Measurements from ENCODE around the gene PCDHGA1. TPM values are rescaled to one million over a fixed set of nuclear protein-coding genes. Genes with fewer than 3 reads are reported as not detected.

PCDHGA1 gene
- total and polyA plus RNA-seq, 9 of the 15 experiments (the other 6 are each of a cell fraction or from before 2014, with no cell fraction given) = 0.05 to 0.26 (median 0.18) TPM; not detected in 2

- TF ChIP-seq ZNF609 (CRISPR knock-in tag; IDR thresholded peaks at IDR 0.05; ENCODE audit: borderline replicate concordance) (no peak), HES1 (IDR thresholded peaks at IDR 0.05; ENCODE audit: low read depth) (no peak), SMAD4 (CRISPR knock-in tag; conservative IDR thresholded peaks at IDR 0.05) (no peak), AFF1 (IDR thresholded peaks at IDR 0.05; ENCODE audit: low read depth in 1 of 2, partially characterized antibody in 2 of 2) (no peak), ID3 (CRISPR knock-in tag; IDR thresholded peaks at IDR 0.05) (no peak), ID3 (tag; IDR thresholded peaks at IDR 0.05) (no peak)
Measured at GRCh38 chr5:141515946-141516671, 185.8 kb downstream of the PCDHGA1 start (continued).

Measured in K562 (cell line).